HCT116 (cell line): ENCODE data around the gene TEPSIN. TPM values are rescaled to one million over a fixed set of nuclear protein-coding genes. Genes with fewer than 3 reads are reported as not detected.

Experiments used
- ATAC-seq: fragments of 200-7000 bp; cut with Tn5 transposase; 2 replicates; pipeline ENCODE4 v1.9.1; 2020; ENCODE audit warnings: mild to moderate bottlenecking, moderate library complexity
- Bru-seq: library from RNA; stranded (reverse); fragments of 400-500 nt; gene quantifications from one replicate; lab custom pipeline; 2021; lab: Mats Ljungman, UMichigan
- BruChase-seq, 2 experiments: library from RNA; stranded (reverse); fragments of 400-500 nt; gene quantifications; one replicate each; lab custom pipeline; 2021; lab: Mats Ljungman, UMichigan
- BruUV-seq: library from RNA; stranded (reverse); fragments of 400-500 nt; replicated peaks from 2 replicates; lab custom pipeline; 2021; lab: Mats Ljungman, UMichigan
- CTCF ChIA-PET: fragments of 300-600 bp; sonication (Branson Sonifier 250); formaldehyde crosslinking; loops from one replicate; lab custom pipeline; 2021; ENCODE audit warnings: antibody characterized with exemption; lab: Charles Lee
- POLR2A ChIA-PET: fragments of 300-600, 350-600 bp; sonication (Branson Sonifier 250); formaldehyde crosslinking; loops from one replicate; lab custom pipeline; 2021; ENCODE audit warnings: antibody characterized with exemption; lab: Charles Lee
- RAD21 ChIA-PET, 2 experiments: fragments of 300-600 bp; sonication (Branson Sonifier 250); formaldehyde crosslinking; loops; one replicate each; lab custom pipeline; 2023; ENCODE audit warnings: low total read pairs in 2 of 2; ENCODE audit not compliant: uncharacterized antibody in 2 of 2, unreplicated experiment in 2 of 2, low non-redundant PET in 1 of 2; lab: Charles Lee
- DNase-seq: peaks from one replicate; pipeline ENCODE4 v3.0.0-alpha.2; 2010; ENCODE audit warnings: low read depth, low spot score
- H2AFZ ChIP-seq: fragments of 200-600 bp; shearing (Covaris generic), sonication (generic); 2 replicates; pipeline ENCODE4 v1.6.1; 2017; ENCODE audit warnings: low read depth, mixed run types, mixed read lengths, antibody characterized with exemption, low read length; ENCODE audit not compliant: poor library complexity, severe bottlenecking
- H3K27ac ChIP-seq: 2 replicates; pipeline ENCODE4 v1.5.1; 2012; ENCODE audit warnings: low read depth, low read length
- H3K27me3 ChIP-seq: fragments of 200-600 bp; sonication (generic); 2 replicates; pipeline ENCODE4 v1.6.1; 2016; ENCODE audit warnings: mixed run types, low read length, mixed read lengths; ENCODE audit not compliant: insufficient read depth
- H3K36me3 ChIP-seq, 2 experiments: fragments of 200-500 bp in 1 of 2; fragments of 200-600 bp in 1 of 2; sonication (Bioruptor generic) in 1 of 2; sonication (generic) in 1 of 2; 2 replicates each; pipeline versions ENCODE4 v1.5.1 to v1.6.1; 2014 to 2016; ENCODE audit warnings: low read length in 2 of 2, inconsistent platforms in 1 of 2, mixed read lengths in 1 of 2, mixed run types in 1 of 2; ENCODE audit not compliant: insufficient read depth in 2 of 2, control insufficient read depth in 1 of 2
- H3K4me1 ChIP-seq, 2 experiments: fragments of 200-600 bp in 1 of 2; sonication (generic) in 1 of 2; 2 replicates each; pipeline versions ENCODE4 v1.5.1 to v1.6.1; 2012 to 2017; ENCODE audit warnings: low read length in 2 of 2, inconsistent platforms in 1 of 2, mild to moderate bottlenecking in 1 of 2, mixed read lengths in 1 of 2, mixed run types in 1 of 2, moderate library complexity in 1 of 2; ENCODE audit not compliant: insufficient read depth in 2 of 2, control insufficient read depth in 1 of 2
- H3K4me2 ChIP-seq: fragments of 200-600 bp; sonication (generic); 2 replicates; pipeline ENCODE4 v1.6.1; 2017; ENCODE audit warnings: mixed run types, low read length, mixed read lengths
- H3K4me3 ChIP-seq, 2 experiments: fragments of 200-600 bp in 1 of 2; sonication (generic) in 1 of 2; replicated peaks in 1 of 2; 2 replicates each; pipeline ENCODE4 v1.5.1; 2011 to 2016; ENCODE audit warnings: low read length in 2 of 2, control low read depth in 1 of 2, low read depth in 1 of 2, mild to moderate bottlenecking in 1 of 2, mixed read lengths in 1 of 2, mixed run types in 1 of 2
- H3K79me2 ChIP-seq: fragments of 200-600 bp; sonication (generic); 2 replicates; pipeline ENCODE4 v1.6.1; 2017; ENCODE audit warnings: mild to moderate bottlenecking, mixed run types, low read length, moderate library complexity, mixed read lengths; ENCODE audit not compliant: insufficient read depth
- H3K9ac ChIP-seq: fragments of 200-600 bp; sonication (generic); 2 replicates; pipeline ENCODE4 v1.6.1; 2016; ENCODE audit warnings: low read length, mixed read lengths
- H3K9me2 ChIP-seq: fragments of 200-600 bp; sonication (generic), shearing (Covaris generic); 2 replicates; pipeline ENCODE4 v1.6.1; 2017; ENCODE audit warnings: mixed run types, mild to moderate bottlenecking, moderate library complexity; ENCODE audit not compliant: insufficient read depth
- H3K9me3 ChIP-seq, 2 experiments: fragments of 200-500 bp in 1 of 2; fragments of 200-600 bp in 1 of 2; sonication (Bioruptor generic) in 1 of 2; sonication (generic) in 1 of 2; 2 replicates each; pipeline ENCODE4 v1.6.1; 2014 to 2017; ENCODE audit warnings: low read length in 2 of 2, mixed read lengths in 2 of 2, inconsistent platforms in 1 of 2, low read depth in 1 of 2, mild to moderate bottlenecking in 1 of 2, mixed run types in 1 of 2, moderate library complexity in 1 of 2; ENCODE audit not compliant: control insufficient read depth in 1 of 2, insufficient read depth in 1 of 2
- H4K20me1 ChIP-seq: fragments of 200-600 bp; sonication (generic), shearing (Covaris generic); 2 replicates; pipeline ENCODE4 v1.6.1; 2017; ENCODE audit warnings: mixed run types, mild to moderate bottlenecking, moderate library complexity; ENCODE audit not compliant: insufficient read depth
- CBX3 ChIP-seq: IDR thresholded peaks from 2 replicates; pipeline ENCODE4 v1.6.1; 2012; ENCODE audit warnings: low read depth
- EGR1 ChIP-seq: IDR thresholded peaks from 2 replicates; pipeline ENCODE4 v1.6.1; 2012; ENCODE audit warnings: low read depth
- ELF1 ChIP-seq: IDR thresholded peaks from 2 replicates; pipeline ENCODE4 v1.6.1; 2012; ENCODE audit warnings: low read depth, borderline replicate concordance
- EZH2 ChIP-seq: fragments of 200-600 bp; sonication (generic); IDR thresholded peaks from 2 replicates; pipeline ENCODE4 v1.6.1; 2017; ENCODE audit warnings: antibody characterized with exemption, mixed run types
- FOSL1 ChIP-seq: IDR thresholded peaks from 2 replicates; pipeline ENCODE4 v1.6.1; 2012; ENCODE audit warnings: low read depth
- JUND ChIP-seq: IDR thresholded peaks from 2 replicates; pipeline ENCODE4 v1.6.1; 2012
- POLR2A ChIP-seq: IDR thresholded peaks from 2 replicates; pipeline ENCODE4 v1.7.0; 2011; ENCODE audit warnings: borderline replicate concordance; ENCODE audit not compliant: insufficient read depth, insufficient read length; ENCODE audit errors: extremely low read depth
- POLR2AphosphoS5 ChIP-seq: IDR thresholded peaks from 2 replicates; pipeline ENCODE4 v1.6.1; 2011; ENCODE audit warnings: mild to moderate bottlenecking, low read depth, low read length, moderate library complexity
- SIN3A ChIP-seq: IDR thresholded peaks from 2 replicates; pipeline ENCODE4 v1.6.1; 2012; ENCODE audit warnings: low read depth
- SP1 ChIP-seq: IDR thresholded peaks from 2 replicates; pipeline ENCODE4 v1.6.1; 2012; ENCODE audit warnings: low read depth
- SRF ChIP-seq: IDR thresholded peaks from 2 replicates; pipeline ENCODE4 v1.6.1; 2012; ENCODE audit warnings: low read depth
- YY1 ChIP-seq: IDR thresholded peaks from 2 replicates; pipeline ENCODE4 v1.6.1; 2011; ENCODE audit warnings: low read length, low read depth, moderate library complexity, mild to moderate bottlenecking; ENCODE audit not compliant: insufficient replicate concordance; ENCODE audit errors: extremely low read depth
- ZFX ChIP-seq: fragments of 450-650 bp; IDR thresholded peaks from 2 replicates; pipeline ENCODE4 v1.6.1; 2017
- intact Hi-C: fragments of 100-400 bp; cut with micrococcal nuclease; formaldehyde crosslinking; loops from 2 replicates; pipeline ENCODE4 v1.10.0; 2022
- long read RNA-seq: library from polyadenylated mRNA; unstranded; transcript quantifications from one replicate; pipeline ENCODE4 v2.0.0, GENCODE V29; 2021; ENCODE audit not compliant: unreplicated experiment
- polyA plus RNA-seq: library from polyadenylated mRNA; unstranded; fragments of >200 nt; gene quantifications from 2 replicates; pipeline ENCODE4 v1.2.1, GENCODE V29; 2012; ENCODE audit warnings: missing spikeins
- total RNA-seq: library from RNA; stranded (reverse); gene quantifications from one replicate; pipeline ENCODE4 v1.2.1, GENCODE V29; 2021; ENCODE audit not compliant: unreplicated experiment
- TF ChIP-seq, protein P1 (sequence below), 3 experiments: fragments of 200-600 bp in 1 of 3; sonication (generic) in 1 of 3; IDR thresholded peaks in 2 of 3; conservative IDR thresholded peaks in 1 of 3; 2 replicates each; pipeline ENCODE4 v1.5.1; 2012 to 2017; ENCODE audit warnings: low read depth in 2 of 3, low read length in 2 of 3, antibody characterized with exemption in 1 of 3, borderline replicate concordance in 1 of 3, control low read depth in 1 of 3, mild to moderate bottlenecking in 1 of 3, mixed read lengths in 1 of 3, mixed run types in 1 of 3, moderate library complexity in 1 of 3; ENCODE audit not compliant: insufficient read depth in 1 of 3
- TF ChIP-seq, protein P2 (sequence below): IDR thresholded peaks from 2 replicates; pipeline ENCODE4 v1.6.1; 2012
- TF ChIP-seq, protein P3 (sequence below): IDR thresholded peaks from 2 replicates; pipeline ENCODE4 v1.6.1; 2011; ENCODE audit warnings: mild to moderate bottlenecking, low read length, moderate library complexity; ENCODE audit not compliant: insufficient replicate concordance; ENCODE audit errors: extremely low read depth
- TF ChIP-seq, protein P4 (sequence below): IDR thresholded peaks from 2 replicates; pipeline ENCODE4 v1.6.1; 2012

TEPSIN gene, protein sequence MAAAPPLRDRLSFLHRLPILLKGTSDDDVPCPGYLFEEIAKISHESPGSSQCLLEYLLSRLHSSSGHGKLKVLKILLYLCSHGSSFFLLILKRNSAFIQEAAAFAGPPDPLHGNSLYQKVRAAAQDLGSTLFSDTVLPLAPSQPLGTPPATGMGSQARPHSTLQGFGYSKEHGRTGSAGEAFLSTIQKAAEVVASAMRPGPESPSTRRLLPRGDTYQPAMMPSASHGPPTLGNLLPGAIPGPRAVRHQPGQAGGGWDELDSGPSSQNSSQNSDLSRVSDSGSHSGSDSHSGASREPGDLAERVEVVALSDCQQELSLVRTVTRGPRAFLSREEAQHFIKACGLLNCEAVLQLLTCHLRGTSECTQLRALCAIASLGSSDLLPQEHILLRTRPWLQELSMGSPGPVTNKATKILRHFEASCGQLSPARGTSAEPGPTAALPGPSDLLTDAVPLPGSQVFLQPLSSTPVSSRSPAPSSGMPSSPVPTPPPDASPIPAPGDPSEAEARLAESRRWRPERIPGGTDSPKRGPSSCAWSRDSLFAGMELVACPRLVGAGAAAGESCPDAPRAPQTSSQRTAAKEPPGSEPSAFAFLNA
- 50.6 TPM for total RNA-seq
- 24.0 and 26.4 TPM in 2 replicates for polyA plus RNA-seq
- Bru-seq, nascent RNA, result percentile 58 among the genes with signal in this experiment
- percentile 66 among the genes with signal in this experiment for BruChase-seq, experiment 1, labeled RNA remaining after a 6-hour chase
- BruChase-seq, experiment 2, labeled RNA remaining after a 2-hour chase, result percentile 70 among the genes with signal in this experiment
- long read RNA-seq, transcript TEPSIN-213 (13 exons, 1,782 nt), result major isoform, 5 of 27 reads
- long read RNA-seq, partial matches to known transcripts, result 3 of 27 reads
- long read RNA-seq, other reads (novel, unspliced or antisense), result 17 of 27 reads

DNA sequence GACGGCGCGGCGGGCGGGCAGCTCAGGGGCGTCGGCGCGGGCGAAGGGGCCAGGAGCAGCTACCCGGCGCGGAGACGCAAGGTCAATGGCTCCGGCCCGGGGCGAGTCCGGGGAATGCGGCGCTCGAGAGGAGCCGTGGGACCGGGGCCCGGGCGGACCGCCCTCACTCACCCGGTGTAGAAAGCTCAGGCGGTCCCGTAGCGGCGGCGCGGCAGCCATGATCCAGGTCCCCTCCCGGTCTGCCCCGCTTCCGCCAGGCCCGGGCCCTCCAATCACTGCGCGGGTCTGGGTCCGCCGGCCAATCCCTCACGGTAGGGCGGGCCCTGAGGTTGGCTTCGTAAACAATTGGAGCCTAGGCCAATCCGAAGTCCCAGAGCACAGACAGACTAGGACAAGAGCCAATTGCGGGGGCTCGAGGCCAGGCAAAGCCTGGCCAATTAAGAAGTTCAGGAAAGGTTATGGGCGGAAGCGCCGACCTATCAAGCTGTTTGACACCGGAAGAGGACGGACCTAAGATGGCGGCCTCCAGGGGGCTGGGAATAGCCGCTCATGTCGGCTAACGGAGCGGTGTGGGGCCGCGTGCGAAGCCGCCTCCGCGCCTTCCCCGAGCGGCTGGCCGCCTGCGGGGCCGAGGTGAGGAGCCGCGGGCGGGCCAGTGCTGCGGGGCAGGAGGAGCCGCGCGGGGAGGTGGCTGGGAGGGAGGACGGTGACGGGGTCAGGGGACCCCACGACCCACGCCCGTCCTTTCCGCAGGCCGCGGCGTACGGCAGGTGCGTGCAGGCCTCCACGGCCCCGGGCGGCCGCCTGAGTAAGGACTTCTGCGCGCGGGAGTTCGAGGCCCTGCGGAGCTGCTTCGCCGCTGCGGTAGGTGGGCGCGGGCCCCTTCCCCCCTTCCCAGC lies at the start of gene TEPSIN, which contains the start of gene NDUFAF8:
TEPSIN (minus strand) TSS at position 241 of the 899 bp plus-strand sequence; CDS start at position 219, 22 bp downstream.
NDUFAF8 (plus strand) TSS at position 504 of the 899 bp plus-strand sequence; CDS start at position 550, 46 bp downstream.
- peaks cover 0 to 10% of the 10 kb centered on the region in 2 experiments; a peak in 1 of 4 replicates for H3K36me3 ChIP-seq
- ATAC-seq, result peak; percentile 93
- intact Hi-C loops, result loop anchor here (1.0 kb wide), 1 partner anchor 16 kb away; no protein-coding TSS in a partner anchor
- no peaks in the 10 kb centered on the region for H4K20me1 ChIP-seq
- peak within 1 kb of the TSS; percentile 94 to 100 for H3K4me3 ChIP-seq
- H3K79me2 ChIP-seq, result peaks cover 50% of the 10 kb centered on the region
- H3K9ac ChIP-seq, result peak within 1 kb of the TSS; percentile 98
- peaks cover 12 to 35% of the 10 kb centered on the region in 2 experiments; a peak in 3 of 4 replicates for H3K4me1 ChIP-seq
- ChIA-PET RAD21 (interaction anchor here in 1 of 2 experiments (0.7 to 1.1 kb wide), 2 partner anchors 16 to 80 kb away, joined by 3 read pairs; partner anchors contain the start of gene CEP131), CTCF (interaction anchor here (0.9 to 2.1 kb wide), 5 partner anchors 16 to 250 kb away, joined by 3 to 11 read pairs (median 5); partner anchors contain the start of gene CEP131)
- H3K27ac ChIP-seq, result peak within 1 kb of the TSS; percentile 86
- H3K27me3 ChIP-seq, result no peaks in the 10 kb centered on the region
- no peaks in the 10 kb centered on the region for H3K9me2 ChIP-seq
- peak within 1 kb of the TSS; percentile 99 for H3K4me2 ChIP-seq
- no TSS peak for BruUV-seq
- H3K9me3 ChIP-seq, result no peaks in the 10 kb centered on the region
- no peak for TF ChIP-seq CBX3
- TF ChIP-seq, protein P1, sequence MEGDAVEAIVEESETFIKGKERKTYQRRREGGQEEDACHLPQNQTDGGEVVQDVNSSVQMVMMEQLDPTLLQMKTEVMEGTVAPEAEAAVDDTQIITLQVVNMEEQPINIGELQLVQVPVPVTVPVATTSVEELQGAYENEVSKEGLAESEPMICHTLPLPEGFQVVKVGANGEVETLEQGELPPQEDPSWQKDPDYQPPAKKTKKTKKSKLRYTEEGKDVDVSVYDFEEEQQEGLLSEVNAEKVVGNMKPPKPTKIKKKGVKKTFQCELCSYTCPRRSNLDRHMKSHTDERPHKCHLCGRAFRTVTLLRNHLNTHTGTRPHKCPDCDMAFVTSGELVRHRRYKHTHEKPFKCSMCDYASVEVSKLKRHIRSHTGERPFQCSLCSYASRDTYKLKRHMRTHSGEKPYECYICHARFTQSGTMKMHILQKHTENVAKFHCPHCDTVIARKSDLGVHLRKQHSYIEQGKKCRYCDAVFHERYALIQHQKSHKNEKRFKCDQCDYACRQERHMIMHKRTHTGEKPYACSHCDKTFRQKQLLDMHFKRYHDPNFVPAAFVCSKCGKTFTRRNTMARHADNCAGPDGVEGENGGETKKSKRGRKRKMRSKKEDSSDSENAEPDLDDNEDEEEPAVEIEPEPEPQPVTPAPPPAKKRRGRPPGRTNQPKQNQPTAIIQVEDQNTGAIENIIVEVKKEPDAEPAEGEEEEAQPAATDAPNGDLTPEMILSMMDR (IDR thresholded peaks at IDR 0.05 in 2 of 3, conservative IDR thresholded peaks at IDR 0.05 in 1 of 3; ENCODE audit: borderline replicate concordance in 1 of 3, insufficient read depth in 1 of 3, low read depth in 2 of 3, low read length in 2 of 3), result no peak
- TF ChIP-seq POLR2AphosphoS5, result peak; percentile 71
- TF ChIP-seq EGR1, result no peak; the same call in 1 of the 2 replicates
- no peak for TF ChIP-seq FOSL1
- TF ChIP-seq, protein P2, sequence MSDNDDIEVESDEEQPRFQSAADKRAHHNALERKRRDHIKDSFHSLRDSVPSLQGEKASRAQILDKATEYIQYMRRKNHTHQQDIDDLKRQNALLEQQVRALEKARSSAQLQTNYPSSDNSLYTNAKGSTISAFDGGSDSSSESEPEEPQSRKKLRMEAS, result peak; percentile 48
- TF ChIP-seq, protein P3, sequence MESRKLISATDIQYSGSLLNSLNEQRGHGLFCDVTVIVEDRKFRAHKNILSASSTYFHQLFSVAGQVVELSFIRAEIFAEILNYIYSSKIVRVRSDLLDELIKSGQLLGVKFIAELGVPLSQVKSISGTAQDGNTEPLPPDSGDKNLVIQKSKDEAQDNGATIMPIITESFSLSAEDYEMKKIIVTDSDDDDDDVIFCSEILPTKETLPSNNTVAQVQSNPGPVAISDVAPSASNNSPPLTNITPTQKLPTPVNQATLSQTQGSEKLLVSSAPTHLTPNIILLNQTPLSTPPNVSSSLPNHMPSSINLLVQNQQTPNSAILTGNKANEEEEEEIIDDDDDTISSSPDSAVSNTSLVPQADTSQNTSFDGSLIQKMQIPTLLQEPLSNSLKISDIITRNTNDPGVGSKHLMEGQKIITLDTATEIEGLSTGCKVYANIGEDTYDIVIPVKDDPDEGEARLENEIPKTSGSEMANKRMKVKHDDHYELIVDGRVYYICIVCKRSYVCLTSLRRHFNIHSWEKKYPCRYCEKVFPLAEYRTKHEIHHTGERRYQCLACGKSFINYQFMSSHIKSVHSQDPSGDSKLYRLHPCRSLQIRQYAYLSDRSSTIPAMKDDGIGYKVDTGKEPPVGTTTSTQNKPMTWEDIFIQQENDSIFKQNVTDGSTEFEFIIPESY, result no peak
- TF ChIP-seq SIN3A, result peak; percentile 84; the same call in 1 of the 2 replicates
- TF ChIP-seq SRF, result no peak
- TF ChIP-seq JUND, result no peak
- no peak for TF ChIP-seq EZH2
- TF ChIP-seq ZFX, result peak; percentile 94; the same call in 1 of the 2 replicates
- peak; percentile 99; the same call in 1 of the 2 replicates for TF ChIP-seq ELF1
- peak; percentile 97 for TF ChIP-seq YY1
- peak; percentile 24 for TF ChIP-seq POLR2A
- peak; percentile 100 for TF ChIP-seq SP1
- TF ChIP-seq, protein P4, sequence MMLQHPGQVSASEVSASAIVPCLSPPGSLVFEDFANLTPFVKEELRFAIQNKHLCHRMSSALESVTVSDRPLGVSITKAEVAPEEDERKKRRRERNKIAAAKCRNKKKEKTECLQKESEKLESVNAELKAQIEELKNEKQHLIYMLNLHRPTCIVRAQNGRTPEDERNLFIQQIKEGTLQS, result no peak
- TF ChIP-seq, all 23 proteins: peak for 8
- POLR2A ChIA-PET, result interaction anchor here (0.7 to 1.5 kb wide), 8 partner anchors 9 to 279 kb away, joined by 3 to 9 read pairs (median 4); partner anchors contain the start of genes CEP131 and CHMP6
- no peak within 1 kb of the TSS for H2AFZ ChIP-seq
- peak; percentile 100 for DNase-seq
